Measurements from ENCODE around the gene EPN2. TPM values are rescaled to one million over a fixed set of nuclear protein-coding genes. Genes with fewer than 3 reads are reported as not detected.

EPN2 gene
- total RNA-seq, 4 donors from 2014 or later = 26.0 to 45.9 (median 34.6) TPM

- no peak for TF ChIP-seq CTCF (IDR thresholded peaks at IDR 0.05)
- no peak for ATAC-seq (ENCODE audit: low FRiP score)
Measured at GRCh38 chr17:19296786-19297778, 59.9 kb downstream of the EPN2 start.

GRCh38 chr17:19298569-19299213 lies 61.5 kb downstream of the EPN2 start:
- TF ChIP-seq CTCF (IDR thresholded peaks at IDR 0.05) = no peak
- no peak for DNase-seq (ENCODE audit: low spot score)
- no peak for ATAC-seq (ENCODE audit: low FRiP score)

More at GRCh38 chr17:19296786-19297778, 59.9 kb downstream of the EPN2 start:
- DNase-seq (ENCODE audit: low spot score) = no peak

- no peak for ATAC-seq (ENCODE audit: low FRiP score)
- DNase-seq (ENCODE audit: low spot score) = no peak
- no peak for TF ChIP-seq CTCF (IDR thresholded peaks at IDR 0.05)
Measured at GRCh38 chr17:19299214-19299747, 62.1 kb downstream of the EPN2 start.

- no peak for TF ChIP-seq CTCF (IDR thresholded peaks at IDR 0.05)
- ATAC-seq (ENCODE audit: low FRiP score) (no peak), DNase-seq (ENCODE audit: low spot score) (no peak)
Measured at GRCh38 chr17:19299866-19300265, 62.7 kb downstream of the EPN2 start.

GRCh38 chr17:19301274-19301951 lies 64.2 kb downstream of the EPN2 start:
- no peak for ATAC-seq (ENCODE audit: low FRiP score)
- TF ChIP-seq CTCF (IDR thresholded peaks at IDR 0.05) = no peak
- no peak for DNase-seq (ENCODE audit: low spot score)

- DNase-seq (ENCODE audit: low spot score) (no peak), ATAC-seq (ENCODE audit: low FRiP score) (no peak)
- TF ChIP-seq CTCF (IDR thresholded peaks at IDR 0.05) = no peak
Measured at GRCh38 chr17:19301973-19302372, 64.8 kb downstream of the EPN2 start.
